Heart right ventricle (tissue), 16 donors: ENCODE results near the gene C22orf31. TPM values are rescaled to one million over a fixed set of nuclear protein-coding genes. Genes with fewer than 3 reads are reported as not detected.

Source experiments
- ATAC-seq, 8 donors: fragments of 200-7000 bp; cut with Tn5 transposase; one replicate each; pipeline ENCODE4 v1.9.1; 2020; ENCODE audit warnings: mild to moderate bottlenecking in 8 of 8, moderate library complexity in 8 of 8, moderate number of reproducible peaks in 1 of 8
- DNase-seq, 2 donors: peaks; one replicate each; pipeline ENCODE4 v3.0.0-alpha.2; 2020
- H3K27ac ChIP-seq, 10 donors: fragments of 200-600 bp; sonication (generic) in 2 of 10; one replicate each; pipeline versions ENCODE4 v1.5.0 to v1.8.0; 2020 to 2022; ENCODE audit warnings: mild to moderate bottlenecking in 3 of 10
- H3K27me3 ChIP-seq, 7 donors: fragments of 200-600 bp; one replicate each; pipeline ENCODE4 v1.8.0; 2021 to 2022; ENCODE audit warnings: mild to moderate bottlenecking in 2 of 7
- H3K36me3 ChIP-seq, 9 donors: fragments of 200-600 bp; sonication (generic) in 1 of 9; one replicate each; pipeline versions ENCODE4 v1.5.0 to v1.8.0; 2020 to 2022; ENCODE audit warnings: mild to moderate bottlenecking in 2 of 9
- H3K4me1 ChIP-seq, 9 donors: fragments of 200-600 bp; sonication (generic) in 1 of 9; one replicate each; pipeline versions ENCODE4 v1.5.0 to v1.8.0; 2020 to 2022; ENCODE audit warnings: mild to moderate bottlenecking in 4 of 9
- H3K4me3 ChIP-seq, 10 donors: fragments of 200-600 bp; sonication (generic) in 2 of 10; one replicate each; pipeline versions ENCODE4 v1.5.0 to v1.8.0; 2020 to 2022; ENCODE audit warnings: mild to moderate bottlenecking in 7 of 10, moderate library complexity in 2 of 10
- H3K9me3 ChIP-seq, 11 donors: fragments of 200-600 bp in 10 of 11; sonication (generic) in 2 of 11; one replicate each; pipeline versions ENCODE4 v1.5.0 to v1.8.0; 2013 to 2022; ENCODE audit warnings: mild to moderate bottlenecking in 2 of 11, control low read depth in 1 of 11, moderate library complexity in 1 of 11
- CTCF ChIP-seq, 9 donors: fragments of 200-600 bp; sonication (generic) in 2 of 9; IDR thresholded peaks; one replicate each; pipeline versions ENCODE4 v1.5.0 to v1.8.0; 2021 to 2022; ENCODE audit warnings: antibody characterized with exemption in 9 of 9, mild to moderate bottlenecking in 5 of 9, moderate library complexity in 1 of 9
- WGBS, 2 donors: extraction: QIAGEN DNeasy Blood & Tissue Kit; methylation state at CpG; one replicate each; pipeline ENCODE4 v1.1.7; 2013; ENCODE audit warnings: inconsistent platforms in 1 of 2; 5-methylcytosine and 5-hydroxymethylcytosine counted together
- intact Hi-C, 10 donors: fragments of 100-400 bp; cut with DNase I; formaldehyde crosslinking; loops; one replicate each; pipeline versions ENCODE4 v1.11.1 to v1.14.2; 2022
- polyA plus RNA-seq, 2 donors: library from polyadenylated mRNA; stranded (reverse); fragments of 200-250 nt; gene quantifications; one replicate each; pipeline ENCODE4 v1.2.3, GENCODE V29; 2013
- total RNA-seq, 10 donors: library from RNA; stranded (reverse); fragmentation: NEBNext Ultra II Directional in 3 of 10; extraction: Animal tissue kit (Norgen Biotek cat#: 25700) in 3 of 10; gene quantifications; one replicate each; pipeline versions ENCODE4 v1.2.1 to v1.2.4, GENCODE V29; 2021 to 2023
- donor health status: Arrhythmogenic right ventricular cardiomyopathy.
- donor health status: ischemic (EF 13 %, LVEDD 7.1; RV severe dilation, severe dysfunction).
- donor health status: healthy with polysubstance abuse.
- donor health status: DM: no; HTN: yes; CAD: no.
- donor health status: DM: no; HTN: no; CAD: no.
- donor health status: ischemic (EF 25% LVEDD 6.9; RV normal size, moderate dysfunction).
- donor health status: ischemic (EF 25% LVEDD 5.7; RV mildly dilated, moderate dysfunction).
- donor health status: healthy.
- donor health status: DM: yes; HTN: yes; CAD: no.
- donor health status: Ischemic cardiomyopathy.
- donor health status: ischemic (EF 35%, LVEDD 5.7; RV mildly dilated, moderate dysfunction).
- donor health status: nonischemic (EF 11% LVEDD 7.7; RV severe dilation, severe dysfunction).
- donor health status: DM: yes; HTN: yes; CAD: no.
- donor health status: PGD.
- donor health status: ischemic (EF 29% LVEDD 5.4; RV normal size, mild dysfunction).
- donor health status: nonischemic (EF 23%, LVEDD 6.1; RV moderate dilation, normal function).

C22orf31 gene
- total and polyA plus RNA-seq, 12 donors, result 0.24 TPM; not detected in 11

GRCh38 chr22:29082826-29083545, 21.4 kb upstream of the C22orf31 start:
- no peak for TF ChIP-seq CTCF (IDR thresholded peaks at IDR 0.05)
- H3K9me3 ChIP-seq, result no peaks in the 10 kb centered on the region
- intact Hi-C loops, result loop anchor here in 1 of 10 donors (10.0 kb wide), 1 partner anchor 72 kb away; no protein-coding TSS in a partner anchor
- DNase-seq, result no peak
- no peak overlapping the region for H3K4me3 ChIP-seq
- H3K27ac ChIP-seq, result peak overlapping the region in 4 of 10 donors; percentile 16 to 64 (median 42)
- 92 to 94% methylated on average over 7 of the region's 7 CpGs for WGBS, 2 donors
- H3K36me3 ChIP-seq, result no peaks in the 10 kb centered on the region
- H3K4me1 ChIP-seq, result peaks cover 0 to 55% (median 40%) of the 10 kb centered on the region in 9 donors
- H3K27me3 ChIP-seq, result no peaks in the 10 kb centered on the region
- ATAC-seq, result no peak

GRCh38 chr22:29081517-29082236, 20.0 kb upstream of the C22orf31 start:
- 56 to 64% methylated on average over 3 of the region's 3 CpGs for WGBS, 2 donors
- H3K9me3 ChIP-seq, result no peaks in the 10 kb centered on the region
- H3K27ac ChIP-seq, result peak overlapping the region in 6 of 10 donors; percentile 16 to 64 (median 36)
- DNase-seq (peak in 1 of 2 donors; percentile 9), ATAC-seq (peak in 4 of 8 donors; percentile 23 to 55 (median 34))
- H3K4me1 ChIP-seq, result peaks cover 0 to 57% (median 40%) of the 10 kb centered on the region in 9 donors
- H3K27me3 ChIP-seq, result no peaks in the 10 kb centered on the region
- no peaks in the 10 kb centered on the region for H3K36me3 ChIP-seq
- intact Hi-C loops, result loop anchor here in 1 of 10 donors (10.0 kb wide), 1 partner anchor 73 kb away; no protein-coding TSS in a partner anchor
- TF ChIP-seq CTCF (IDR thresholded peaks at IDR 0.05), result no peak
- no peak overlapping the region for H3K4me3 ChIP-seq

- WGBS, 2 donors, result 82 to 89% methylated on average over 7 of the region's 7 CpGs
- H3K4me1 ChIP-seq, result peaks cover 0 to 57% (median 40%) of the 10 kb centered on the region in 9 donors
- TF ChIP-seq CTCF (IDR thresholded peaks at IDR 0.05), result no peak
Measured at GRCh38 chr22:29080106-29080975, 18.7 kb upstream of the C22orf31 start.

More at GRCh38 chr22:29080106-29080975, 18.7 kb upstream of the C22orf31 start:
- Histone ChIP-seq H3K4me3 (no peak overlapping the region), H3K27ac (peak overlapping the region in 4 of 10 donors; percentile 0 to 64 (median 35)), H3K36me3 (no peaks in the 10 kb centered on the region), H3K27me3 (peaks cover 0 to 10% (median 0%) of the 10 kb centered on the region in 7 donors), H3K9me3 (no peaks in the 10 kb centered on the region)
- intact Hi-C loops, result loop anchor here in 1 of 10 donors (10.0 kb wide), 1 partner anchor 74 kb away; no protein-coding TSS in a partner anchor
- no peak for DNase-seq
- ATAC-seq, result peak in 2 of 8 donors; percentile 40 to 55
